Neural progenitor cell (in vitro differentiated cells): Measurements from ENCODE around the gene SNAP29. TPM values are rescaled to one million over a fixed set of nuclear protein-coding genes. Genes with fewer than 3 reads are reported as not detected.

Experiments
- DNase-seq: peaks from one replicate; pipeline ENCODE4 v3.0.0-alpha.2; 2016; ENCODE audit warnings: low spot score
- H2AFZ ChIP-seq: fragments of 200-600 bp; sonication (generic); replicated peaks from 2 replicates; pipeline ENCODE4 v1.6.1; 2016; ENCODE audit warnings: antibody characterized with exemption
- H3F3A ChIP-seq: fragments of 200-600 bp; sonication (generic); 2 replicates; pipeline ENCODE4 v1.6.1; 2016; ENCODE audit warnings: antibody characterized with exemption, low read depth
- H3K27ac ChIP-seq: fragments of 200-600 bp; sonication (generic); 2 replicates; pipeline ENCODE4 v1.5.1; 2016; ENCODE audit warnings: mild to moderate bottlenecking
- H3K27me3 ChIP-seq: fragments of 200-600 bp; sonication (generic); 2 replicates; pipeline ENCODE4 v1.6.1; 2016; ENCODE audit warnings: mild to moderate bottlenecking, moderate library complexity
- H3K36me3 ChIP-seq: fragments of 200-600 bp; sonication (generic); 2 replicates; pipeline ENCODE4 v1.5.1; 2016
- H3K4me1 ChIP-seq: fragments of 200-600 bp; sonication (generic); 2 replicates; pipeline ENCODE4 v1.6.1; 2016; ENCODE audit warnings: mixed run types
- H3K4me2 ChIP-seq: fragments of 200-600 bp; sonication (generic); 2 replicates; pipeline ENCODE4 v1.6.1; 2016
- H3K4me3 ChIP-seq: fragments of 200-600 bp; sonication (generic); 2 replicates; pipeline ENCODE4 v1.5.1; 2016
- H3K79me2 ChIP-seq: fragments of 200-600 bp; sonication (generic); 2 replicates; pipeline ENCODE4 v1.6.1; 2016; ENCODE audit warnings: low read depth
- H3K9ac ChIP-seq: fragments of 200-600 bp; sonication (generic); 2 replicates; pipeline ENCODE4 v1.6.1; 2016
- H3K9me3 ChIP-seq: fragments of 200-600 bp; sonication (generic); 2 replicates; pipeline ENCODE4 v1.5.1; 2016; ENCODE audit warnings: low read depth
- H4K20me1 ChIP-seq: fragments of 200-600 bp; sonication (generic); 2 replicates; pipeline ENCODE4 v1.6.1; 2016; ENCODE audit warnings: low read depth
- H3K27ac Mint-ChIP-seq: 3 replicates; pipeline ENCODE4 v1.8.0; 2021; ENCODE audit warnings: mixed read lengths
- H3K27me3 Mint-ChIP-seq: 2 replicates; pipeline ENCODE4 v1.8.0; 2022; ENCODE audit warnings: low read depth, mild to moderate bottlenecking, inconsistent platforms, moderate library complexity, mixed read lengths; ENCODE audit not compliant: insufficient read depth
- H3K36me3 Mint-ChIP-seq: 3 replicates; pipeline ENCODE4 v1.8.0; 2021; ENCODE audit warnings: mixed read lengths
- H3K4me1 Mint-ChIP-seq: 3 replicates; pipeline ENCODE4 v1.8.0; 2021; ENCODE audit warnings: mixed read lengths
- H3K4me3 Mint-ChIP-seq: 3 replicates; pipeline ENCODE4 v1.8.0; 2021; ENCODE audit warnings: mild to moderate bottlenecking, moderate library complexity, mixed read lengths
- H3K9me3 Mint-ChIP-seq: 3 replicates; pipeline ENCODE4 v1.8.0; 2020; ENCODE audit warnings: mixed read lengths
- EZH2 ChIP-seq: fragments of 200-600 bp; sonication (generic); IDR thresholded peaks from 2 replicates; pipeline ENCODE4 v1.6.1; 2017; ENCODE audit warnings: antibody characterized with exemption, mild to moderate bottlenecking, moderate library complexity
- EZH2phosphoT487 ChIP-seq: fragments of 200-600 bp; sonication (generic); IDR thresholded peaks from 2 replicates; pipeline ENCODE4 v1.6.1; 2017; ENCODE audit warnings: antibody characterized with exemption
- total RNA-seq: library from RNA; depleted of rRNA; stranded (reverse); fragments of >200 nt; gene quantifications from 2 replicates; pipeline ENCODE4 v1.2.3, GENCODE V29; 2015; ENCODE audit warnings: low replicate concordance
- TF ChIP-seq, protein P1 (sequence below): fragments of 200-600 bp; sonication (generic); IDR thresholded peaks from 2 replicates; pipeline ENCODE4 v1.5.1; 2017; ENCODE audit warnings: antibody characterized with exemption, mild to moderate bottlenecking

SNAP29 gene
- total RNA-seq: 5.6 and 7.1 TPM in 2 replicates

DNA sequence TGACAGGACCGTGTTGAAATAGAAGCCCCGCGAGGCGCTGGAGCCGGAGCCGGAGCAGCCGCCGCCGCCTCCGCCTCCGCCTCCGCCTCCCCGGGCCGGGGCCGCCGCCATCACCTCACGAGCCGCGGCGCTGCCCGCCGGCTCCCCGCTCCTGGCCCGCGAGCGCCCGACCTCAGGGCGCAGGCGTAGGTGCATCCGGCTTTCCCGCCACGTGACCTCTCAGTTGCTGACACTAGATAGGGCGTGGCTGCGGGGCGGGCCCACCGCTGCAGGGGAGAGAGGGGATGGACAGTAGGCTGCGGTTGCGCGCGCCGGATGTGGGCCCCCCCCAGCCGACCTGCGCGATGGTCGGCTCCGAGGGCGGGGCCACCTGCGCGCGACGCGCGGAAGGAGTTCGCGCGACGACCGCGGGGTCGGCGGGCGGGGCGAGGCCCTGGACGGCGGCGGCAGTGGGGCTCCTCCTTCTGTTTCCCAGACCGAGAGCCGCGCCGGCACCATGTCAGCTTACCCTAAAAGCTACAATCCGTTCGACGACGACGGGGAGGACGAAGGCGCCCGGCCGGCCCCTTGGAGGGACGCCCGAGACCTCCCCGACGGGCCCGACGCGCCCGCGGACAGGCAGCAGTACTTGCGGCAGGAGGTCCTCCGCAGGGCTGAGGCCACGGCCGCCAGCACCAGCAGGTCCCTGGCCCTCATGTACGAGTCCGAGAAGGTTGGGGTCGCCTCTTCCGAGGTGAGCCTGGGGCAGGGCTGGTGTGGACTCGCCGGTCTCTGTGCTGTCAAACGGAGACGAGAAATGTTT is at the start of gene SNAP29, which contains the start of gene PI4KA:
SNAP29 (plus strand) TSS at position 393 of the 802 bp plus-strand sequence; CDS start at position 497, 104 bp downstream.
PI4KA (minus strand) TSS at position 197 of the 802 bp plus-strand sequence; CDS start at position 111, 86 bp downstream.
- Histone ChIP-seq H3K4me1 (peaks cover 4% of the 10 kb centered on the region), H4K20me1 (peaks cover 10% of the 10 kb centered on the region), H3K9ac (peak within 1 kb of the TSS; percentile 43), H3K9me3 (no peaks in the 10 kb centered on the region), H3F3A (peaks cover 20% of the 10 kb centered on the region), H3K79me2 (peaks cover 45% of the 10 kb centered on the region), H3K27ac (peak within 1 kb of the TSS; percentile 84), H2AFZ (peak within 1 kb of the TSS; percentile 99), H3K36me3 (no peaks in the 10 kb centered on the region), H3K27me3 (no peaks in the 10 kb centered on the region), H3K4me3 (peak within 1 kb of the TSS; percentile 97), H3K4me2 (peak within 1 kb of the TSS; percentile 95)
- Mint-ChIP-seq H3K36me3 (no peaks in the 10 kb centered on the region), H3K27me3 (no peaks in the 10 kb centered on the region), H3K4me3 (peak within 1 kb of the TSS; percentile 91), H3K4me1 (peaks cover 25% of the 10 kb centered on the region), H3K9me3 (no peaks in the 10 kb centered on the region), H3K27ac (peak within 1 kb of the TSS; percentile 80)
- TF ChIP-seq EZH2phosphoT487 (no peak), EZH2 (no peak)
- TF ChIP-seq, protein P1, sequence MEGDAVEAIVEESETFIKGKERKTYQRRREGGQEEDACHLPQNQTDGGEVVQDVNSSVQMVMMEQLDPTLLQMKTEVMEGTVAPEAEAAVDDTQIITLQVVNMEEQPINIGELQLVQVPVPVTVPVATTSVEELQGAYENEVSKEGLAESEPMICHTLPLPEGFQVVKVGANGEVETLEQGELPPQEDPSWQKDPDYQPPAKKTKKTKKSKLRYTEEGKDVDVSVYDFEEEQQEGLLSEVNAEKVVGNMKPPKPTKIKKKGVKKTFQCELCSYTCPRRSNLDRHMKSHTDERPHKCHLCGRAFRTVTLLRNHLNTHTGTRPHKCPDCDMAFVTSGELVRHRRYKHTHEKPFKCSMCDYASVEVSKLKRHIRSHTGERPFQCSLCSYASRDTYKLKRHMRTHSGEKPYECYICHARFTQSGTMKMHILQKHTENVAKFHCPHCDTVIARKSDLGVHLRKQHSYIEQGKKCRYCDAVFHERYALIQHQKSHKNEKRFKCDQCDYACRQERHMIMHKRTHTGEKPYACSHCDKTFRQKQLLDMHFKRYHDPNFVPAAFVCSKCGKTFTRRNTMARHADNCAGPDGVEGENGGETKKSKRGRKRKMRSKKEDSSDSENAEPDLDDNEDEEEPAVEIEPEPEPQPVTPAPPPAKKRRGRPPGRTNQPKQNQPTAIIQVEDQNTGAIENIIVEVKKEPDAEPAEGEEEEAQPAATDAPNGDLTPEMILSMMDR: peak; percentile 6
- DNase-seq: peak; percentile 99

DNA sequence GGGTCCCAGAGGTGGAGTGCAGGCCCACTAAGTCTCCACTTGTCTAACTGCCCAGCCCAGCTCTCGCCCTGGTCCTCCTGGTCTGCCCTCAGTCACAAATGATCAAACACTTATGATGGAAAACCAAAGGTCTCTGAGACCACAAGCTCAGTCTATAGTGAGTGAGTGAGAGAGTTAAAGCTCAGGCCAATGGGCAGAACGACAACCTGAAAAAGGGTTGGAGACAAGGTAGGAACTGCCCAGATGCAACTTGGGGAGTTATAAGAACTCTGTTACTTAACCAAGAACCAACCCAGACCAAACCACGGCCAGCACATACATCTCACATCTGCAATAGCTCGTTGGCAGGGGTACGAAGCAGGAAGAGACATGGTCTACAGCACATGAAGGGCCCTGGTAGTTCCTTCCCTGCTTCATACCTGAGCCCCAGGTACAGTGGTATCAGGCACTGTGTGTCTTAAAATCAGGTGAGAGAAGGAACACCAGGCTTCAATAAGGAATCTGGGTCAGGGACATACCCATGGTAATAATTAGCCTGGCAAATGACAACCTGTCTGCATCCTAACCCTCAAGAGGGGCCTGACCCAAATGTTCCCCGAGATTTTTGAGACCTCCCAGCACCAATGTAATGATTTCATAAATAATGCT is 49.1 kb upstream of the SNAP29 start:
- H3K4me2 ChIP-seq: no peak overlapping the region
- Mint-ChIP-seq H3K4me3 (no peak overlapping the region), H3K27ac (no peak overlapping the region), H3K27me3 (peaks cover 2% of the 10 kb centered on the region), H3K4me1 (peaks cover 9% of the 10 kb centered on the region), H3K9me3 (no peaks in the 10 kb centered on the region), H3K36me3 (peaks cover 48% of the 10 kb centered on the region)
- H3F3A ChIP-seq: no peaks in the 10 kb centered on the region
- DNase-seq: no peak
- no peaks in the 10 kb centered on the region for H3K9me3 ChIP-seq
- no peaks in the 10 kb centered on the region for H3K27me3 ChIP-seq
- H3K4me3 ChIP-seq: no peak overlapping the region
- H3K36me3 ChIP-seq: no peaks in the 10 kb centered on the region
- H3K79me2 ChIP-seq: no peaks in the 10 kb centered on the region
- no peaks in the 10 kb centered on the region for H3K4me1 ChIP-seq
- H3K27ac ChIP-seq: no peak overlapping the region
- TF ChIP-seq EZH2 (no peak), EZH2phosphoT487 (no peak)
- TF ChIP-seq, protein P1: no peak
- no peaks in the 10 kb centered on the region for H4K20me1 ChIP-seq
- no peak overlapping the region for H3K9ac ChIP-seq
- no peak overlapping the region for H2AFZ ChIP-seq

DNA sequence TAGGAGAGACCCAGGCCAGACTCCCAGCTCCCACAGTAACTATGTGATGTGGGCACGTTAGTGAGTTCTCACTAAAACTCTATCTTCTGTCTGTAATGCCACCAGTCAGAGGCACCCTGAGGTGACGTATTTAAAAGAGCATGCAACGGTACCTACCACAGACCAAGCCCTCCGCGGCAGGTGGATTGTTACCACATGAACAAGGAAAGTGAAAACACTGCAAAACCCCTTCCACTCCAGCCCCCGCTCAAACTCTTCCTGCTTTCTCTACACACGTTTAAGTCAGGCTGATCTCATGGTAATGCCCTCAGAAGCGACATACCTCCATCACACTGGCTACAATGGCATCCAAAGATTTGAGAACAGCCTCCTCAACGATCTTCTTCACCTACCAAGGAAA is 48.2 kb upstream of the SNAP29 start:
- TF ChIP-seq EZH2phosphoT487 (no peak), EZH2 (no peak)
- TF ChIP-seq, protein P1: no peak
- Histone ChIP-seq H3K4me3 (no peak overlapping the region), H3K9ac (no peak overlapping the region), H3K4me1 (no peaks in the 10 kb centered on the region), H2AFZ (no peak overlapping the region), H3F3A (no peaks in the 10 kb centered on the region), H3K27me3 (no peaks in the 10 kb centered on the region), H3K9me3 (no peaks in the 10 kb centered on the region), H4K20me1 (no peaks in the 10 kb centered on the region), H3K36me3 (no peaks in the 10 kb centered on the region), H3K4me2 (no peak overlapping the region), H3K27ac (no peak overlapping the region), H3K79me2 (no peaks in the 10 kb centered on the region)
- DNase-seq: no peak
- Mint-ChIP-seq H3K9me3 (no peaks in the 10 kb centered on the region), H3K4me3 (no peak overlapping the region), H3K27ac (no peak overlapping the region), H3K27me3 (peaks cover under 1% of the 10 kb centered on the region), H3K36me3 (peaks cover 44% of the 10 kb centered on the region), H3K4me1 (peaks cover 5% of the 10 kb centered on the region)
